22Rv1 (cell line): ENCODE results near the gene CHKB.

ENCODE experiments used
- ZFX ChIP-seq: fragments of 450-650 bp; IDR thresholded peaks from 2 replicates; pipeline ENCODE4 v1.6.1; 2017; ENCODE audit warnings: antibody characterized with exemption, borderline replicate concordance
- TF ChIP-seq, protein P1 (sequence below): fragments of 450-650 bp; IDR thresholded peaks from 2 replicates; pipeline ENCODE4 v1.5.1; 2017; ENCODE audit warnings: mild to moderate bottlenecking

- TF ChIP-seq, protein P1, sequence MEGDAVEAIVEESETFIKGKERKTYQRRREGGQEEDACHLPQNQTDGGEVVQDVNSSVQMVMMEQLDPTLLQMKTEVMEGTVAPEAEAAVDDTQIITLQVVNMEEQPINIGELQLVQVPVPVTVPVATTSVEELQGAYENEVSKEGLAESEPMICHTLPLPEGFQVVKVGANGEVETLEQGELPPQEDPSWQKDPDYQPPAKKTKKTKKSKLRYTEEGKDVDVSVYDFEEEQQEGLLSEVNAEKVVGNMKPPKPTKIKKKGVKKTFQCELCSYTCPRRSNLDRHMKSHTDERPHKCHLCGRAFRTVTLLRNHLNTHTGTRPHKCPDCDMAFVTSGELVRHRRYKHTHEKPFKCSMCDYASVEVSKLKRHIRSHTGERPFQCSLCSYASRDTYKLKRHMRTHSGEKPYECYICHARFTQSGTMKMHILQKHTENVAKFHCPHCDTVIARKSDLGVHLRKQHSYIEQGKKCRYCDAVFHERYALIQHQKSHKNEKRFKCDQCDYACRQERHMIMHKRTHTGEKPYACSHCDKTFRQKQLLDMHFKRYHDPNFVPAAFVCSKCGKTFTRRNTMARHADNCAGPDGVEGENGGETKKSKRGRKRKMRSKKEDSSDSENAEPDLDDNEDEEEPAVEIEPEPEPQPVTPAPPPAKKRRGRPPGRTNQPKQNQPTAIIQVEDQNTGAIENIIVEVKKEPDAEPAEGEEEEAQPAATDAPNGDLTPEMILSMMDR: no peak
- no peak for TF ChIP-seq ZFX
These were observed 12.6 kb downstream of the CHKB start for GRCh38 chr22:50569896-50570535.
